Anterior cingulate cortex (tissue), 58 donors: ENCODE measurements around the gene OPTN.
A peak's percentile ranks its signal among the peaks of the same experiment; 100 is the strongest.
"Not testable (repeated sequence)": the region's sequence is repeated elsewhere in the genome, so short reads cannot be mapped to it uniquely, and the experiment has no call there.

Experiments
- DNase-seq, 58 donors: peaks; one replicate each; lab custom pipeline; 2025; lab: John Stamatoyannopoulos, UW

Gene OPTN

DNA sequence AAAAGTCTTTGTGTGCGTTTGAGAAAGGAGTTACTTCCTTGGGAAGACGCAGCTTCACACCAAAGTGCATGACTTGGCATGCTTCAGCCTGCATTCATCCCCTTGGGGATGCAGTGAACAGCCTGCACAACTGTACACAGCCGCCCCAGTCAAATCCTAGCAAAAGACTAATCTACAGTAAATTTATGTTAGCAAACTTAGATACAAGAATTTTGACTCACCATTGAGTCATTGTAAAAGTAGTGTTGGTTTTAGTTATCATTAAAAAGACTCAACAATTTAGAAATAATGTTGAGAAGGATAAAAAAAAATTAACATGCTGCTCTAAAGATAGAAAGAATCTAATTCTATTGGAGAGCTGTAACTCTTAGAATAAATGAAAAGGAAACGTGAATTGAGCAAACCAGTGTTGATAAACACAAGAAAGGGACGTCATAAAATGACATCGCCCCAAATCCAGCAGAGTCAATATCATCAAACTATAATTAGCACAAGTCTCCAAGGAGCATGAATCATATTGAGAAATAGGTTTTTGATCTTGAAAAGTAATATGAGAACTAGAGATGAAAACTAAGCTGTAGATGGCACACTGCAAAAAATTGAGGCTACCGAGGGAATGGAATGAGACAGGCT lies 11.9 kb upstream of the OPTN start:
- no peak for DNase-seq

- DNase-seq = no peak
Measured at GRCh38 chr10:13089345-13089744, 10.6 kb upstream of the OPTN start.

DNA sequence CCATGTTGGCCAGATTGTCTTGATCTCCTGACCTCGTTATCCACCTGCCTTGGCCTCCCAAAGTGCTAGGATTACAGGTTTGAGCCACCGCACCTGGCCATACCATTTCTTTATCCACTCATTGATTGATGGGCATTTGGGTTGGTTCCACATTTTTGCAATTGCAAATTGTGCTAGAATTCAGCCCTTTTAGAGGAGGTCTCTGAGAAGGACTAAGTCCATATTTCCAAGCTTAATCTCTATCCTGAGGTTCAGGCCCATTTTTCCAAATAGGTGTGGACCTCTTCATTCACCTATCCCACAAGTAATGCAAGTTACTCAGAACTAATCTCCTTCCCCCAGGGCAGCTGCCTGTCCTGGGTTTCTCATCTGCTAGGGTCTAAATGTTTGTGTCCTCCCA lies 9.7 kb upstream of the OPTN start:
- no peak for DNase-seq

- peak in 1 of 58 donors; percentile 7 for DNase-seq
Measured at GRCh38 chr10:13091801-13092200, 8.2 kb upstream of the OPTN start.

DNA sequence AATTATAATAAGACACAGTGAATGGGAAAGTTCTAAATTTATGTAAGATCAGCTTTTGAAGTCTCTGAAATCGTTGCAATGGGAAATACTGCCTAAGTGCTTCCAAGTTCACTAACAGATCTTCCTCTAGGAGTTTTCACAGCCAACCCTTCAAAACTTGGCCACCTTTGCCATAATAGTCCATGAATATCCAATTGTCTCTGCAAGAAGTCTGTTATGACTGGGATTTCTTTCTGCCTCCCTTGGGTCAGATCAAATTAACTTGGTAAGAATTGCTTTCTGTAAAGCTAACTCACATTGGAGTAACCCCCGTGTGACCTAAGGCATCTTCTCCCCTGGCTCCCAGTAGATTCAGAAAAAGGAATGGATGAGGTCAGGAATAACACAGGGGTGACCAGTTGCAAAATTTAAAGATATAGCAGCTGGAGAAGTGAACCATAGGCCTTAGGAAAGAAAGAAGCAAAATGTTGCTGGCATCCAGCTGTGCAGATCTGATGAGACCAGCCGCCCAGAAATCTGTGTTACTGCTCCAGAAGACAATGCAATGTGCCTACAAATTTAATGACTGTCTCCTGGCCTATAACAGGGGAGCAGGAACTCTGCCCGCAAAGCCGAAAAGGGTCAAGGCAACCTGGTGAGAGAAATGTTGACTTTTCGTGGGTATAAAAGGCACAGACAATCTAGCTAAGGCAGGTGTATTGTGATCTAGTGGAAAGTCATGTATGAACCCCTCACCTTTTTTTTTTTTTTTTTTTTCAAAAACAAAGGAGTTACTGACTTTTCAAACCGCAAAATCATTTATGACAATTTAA lies 7.5 kb upstream of the OPTN start:
- no peak for DNase-seq

GRCh38 chr10:13094082-13094481 lies 5.9 kb upstream of the OPTN start:
- not testable (repeated sequence) for DNase-seq

- no peak for DNase-seq
Measured at GRCh38 chr10:13095094-13095493, 4.9 kb upstream of the OPTN start.

DNA sequence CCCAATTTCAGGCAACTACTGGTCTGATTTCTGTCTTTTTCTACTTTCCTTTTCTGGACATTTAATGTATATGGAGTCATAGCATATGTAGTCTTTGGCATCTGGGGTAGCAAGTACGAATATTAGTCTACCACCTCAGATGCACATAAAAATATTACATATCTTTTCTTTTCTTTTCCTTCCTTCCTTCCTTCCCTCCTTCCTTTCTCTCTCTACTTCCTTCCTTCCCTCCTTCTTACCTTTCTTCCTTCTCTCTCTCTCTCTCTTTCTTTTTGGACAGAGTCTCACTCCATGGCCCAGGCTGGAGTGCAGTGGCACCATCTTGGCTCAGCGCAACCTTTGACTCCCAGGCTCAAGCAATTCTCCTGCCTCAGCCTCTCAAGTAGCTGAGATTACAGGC lies 4.0 kb upstream of the OPTN start:
- no peak for DNase-seq

DNA sequence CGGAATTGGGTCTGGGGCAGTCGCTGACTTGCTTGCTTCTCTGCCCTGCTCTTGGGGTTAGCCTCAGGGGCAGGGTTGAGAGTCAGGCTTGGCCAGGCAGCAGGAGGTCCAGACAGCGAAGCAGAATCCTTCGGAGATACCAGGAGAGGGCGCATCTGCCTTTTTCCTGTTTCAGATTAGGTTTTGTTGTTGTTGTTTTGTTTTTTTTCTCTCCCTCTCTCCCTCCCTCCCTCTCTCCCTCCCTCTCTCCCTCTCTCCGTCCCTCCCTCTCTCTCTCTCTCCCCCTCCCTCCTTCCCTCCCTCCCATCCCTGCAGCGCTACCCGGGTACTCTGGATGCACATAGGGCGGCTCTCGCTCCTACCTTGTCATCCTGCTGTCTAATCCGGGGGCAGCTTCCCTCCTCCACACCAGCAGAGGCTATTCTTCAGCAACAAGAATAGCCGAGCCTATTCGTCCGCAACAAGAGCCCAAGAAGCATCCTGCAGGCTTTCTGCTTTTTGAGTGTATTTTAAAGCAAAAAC lies 758 bp upstream of the OPTN start:
- peak in 53 of 58 donors; percentile 14 to 83 (median 64) for DNase-seq

- peak in 26 of 58 donors; percentile 9 to 55 (median 20) for DNase-seq
Measured at GRCh38 chr10:13100349-13101294, 659 bp downstream of the OPTN start.

GRCh38 chr10:13102002-13102794 lies 2.2 kb downstream of the OPTN start:
- DNase-seq = no peak

GRCh38 chr10:13103554-13103953 lies 3.6 kb downstream of the OPTN start:
- DNase-seq = no peak

DNA sequence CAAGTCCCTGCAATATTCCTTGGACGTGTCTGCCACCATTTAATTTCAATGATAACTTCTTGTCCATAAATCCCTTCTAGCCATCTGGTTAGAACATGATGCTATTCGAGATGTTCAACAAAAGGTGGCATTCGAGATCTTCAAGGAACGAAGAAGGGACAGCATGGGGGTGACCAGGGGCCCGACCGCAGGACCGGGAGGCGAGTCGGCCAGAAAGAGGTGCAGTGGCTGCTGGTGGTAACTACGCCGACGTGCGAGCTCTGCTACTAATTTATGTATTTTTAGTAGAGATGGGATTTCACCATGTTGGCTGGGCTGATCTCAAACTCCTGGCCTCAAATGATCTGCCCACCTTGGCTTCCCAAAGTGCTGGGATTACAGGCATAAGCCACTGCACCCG lies 4.7 kb downstream of the OPTN start:
- DNase-seq = no peak

GRCh38 chr10:13105184-13105583 lies 5.2 kb downstream of the OPTN start:
- no peak for DNase-seq

GRCh38 chr10:13106387-13107045 lies 6.6 kb downstream of the OPTN start:
- no peak for DNase-seq

GRCh38 chr10:13110908-13111307 lies 10.9 kb downstream of the OPTN start:
- DNase-seq = no peak

DNA sequence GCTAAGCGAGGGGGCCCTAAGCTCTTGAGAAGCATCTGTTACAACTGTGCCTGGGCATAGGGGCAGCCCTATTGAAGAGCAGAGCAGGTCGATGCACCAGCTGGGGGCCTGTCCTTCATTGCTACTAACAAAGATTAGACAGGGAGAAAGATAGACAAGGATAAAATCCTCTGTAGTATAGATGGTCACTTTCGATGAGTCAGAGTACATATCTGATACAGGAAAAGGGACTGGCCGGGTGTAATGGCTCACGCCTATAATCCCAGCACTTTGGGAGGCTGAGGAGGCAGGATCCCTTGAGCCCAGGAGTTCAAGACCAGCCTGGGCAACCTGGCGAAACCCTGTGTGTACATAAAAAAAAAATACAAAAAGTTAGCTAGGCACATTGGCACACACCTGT lies 13.6 kb downstream of the OPTN start:
- DNase-seq = no peak

GRCh38 chr10:13115832-13116803 lies 16.2 kb downstream of the OPTN start:
- DNase-seq = no peak
